Measurements from ENCODE around the gene C4orf50.

DNA sequence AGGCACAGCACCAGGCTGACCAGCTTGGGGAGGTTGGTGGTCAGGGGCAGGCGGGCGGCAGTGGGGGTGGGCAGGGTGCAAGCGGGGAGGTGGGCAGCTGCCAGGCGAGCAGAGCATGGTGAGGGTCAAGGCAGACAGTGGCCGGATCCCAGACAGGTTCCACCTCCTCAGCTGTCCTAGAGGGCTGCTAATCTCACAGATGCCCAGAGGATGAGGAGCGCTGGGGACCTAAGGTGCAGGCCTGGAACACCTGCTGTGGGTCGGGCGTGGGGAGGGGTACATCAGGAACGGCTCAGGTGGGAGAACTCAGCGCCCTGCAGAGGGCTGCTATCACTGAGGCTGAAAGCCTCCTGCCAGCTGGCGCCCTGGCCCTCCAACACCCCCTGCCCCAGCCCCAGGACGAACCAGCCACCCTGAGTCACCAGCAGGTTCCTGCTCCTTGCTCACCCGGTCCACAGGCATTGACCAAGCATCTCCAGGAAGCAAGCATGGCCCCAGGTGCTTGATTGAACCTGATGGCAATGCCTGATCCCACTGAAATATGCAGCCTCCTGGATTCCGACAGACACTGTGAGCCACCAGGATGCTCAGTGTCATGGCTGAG is 28.4 kb upstream of the C4orf50 start:
- TF ChIP-seq, protein P1, sequence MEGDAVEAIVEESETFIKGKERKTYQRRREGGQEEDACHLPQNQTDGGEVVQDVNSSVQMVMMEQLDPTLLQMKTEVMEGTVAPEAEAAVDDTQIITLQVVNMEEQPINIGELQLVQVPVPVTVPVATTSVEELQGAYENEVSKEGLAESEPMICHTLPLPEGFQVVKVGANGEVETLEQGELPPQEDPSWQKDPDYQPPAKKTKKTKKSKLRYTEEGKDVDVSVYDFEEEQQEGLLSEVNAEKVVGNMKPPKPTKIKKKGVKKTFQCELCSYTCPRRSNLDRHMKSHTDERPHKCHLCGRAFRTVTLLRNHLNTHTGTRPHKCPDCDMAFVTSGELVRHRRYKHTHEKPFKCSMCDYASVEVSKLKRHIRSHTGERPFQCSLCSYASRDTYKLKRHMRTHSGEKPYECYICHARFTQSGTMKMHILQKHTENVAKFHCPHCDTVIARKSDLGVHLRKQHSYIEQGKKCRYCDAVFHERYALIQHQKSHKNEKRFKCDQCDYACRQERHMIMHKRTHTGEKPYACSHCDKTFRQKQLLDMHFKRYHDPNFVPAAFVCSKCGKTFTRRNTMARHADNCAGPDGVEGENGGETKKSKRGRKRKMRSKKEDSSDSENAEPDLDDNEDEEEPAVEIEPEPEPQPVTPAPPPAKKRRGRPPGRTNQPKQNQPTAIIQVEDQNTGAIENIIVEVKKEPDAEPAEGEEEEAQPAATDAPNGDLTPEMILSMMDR (IDR thresholded peaks at IDR 0.05; ENCODE audit: low read length) = no peak
- TF ChIP-seq EZH2 (IDR thresholded peaks at IDR 0.05; ENCODE audit: borderline replicate concordance, low read length) = no peak

Measured in OCI-LY1 (cell line).